B cell (primary cell): ENCODE results near the gene C17orf100. TPM values are rescaled to one million over a fixed set of nuclear protein-coding genes. Genes with fewer than 3 reads are reported as not detected.

Experiments
- ATAC-seq: fragments of 200-7000 bp; cut with Tn5 transposase; one replicate; pipeline ENCODE4 v1.10.0; 2021; ENCODE audit warnings: low read depth, mild to moderate bottlenecking, moderate number of reproducible peaks, moderate library complexity
- CTCF ChIA-PET: fragments of 350-600 bp; sonication (Branson Sonifier 250); formaldehyde crosslinking; loops from one replicate; lab custom pipeline; 2021; ENCODE audit warnings: antibody characterized with exemption, inconsistent platforms; lab: Charles Lee
- POLR2A ChIA-PET: fragments of 350-600 bp; sonication (Branson Sonifier 250); formaldehyde crosslinking; loops from one replicate; lab custom pipeline; 2021; ENCODE audit warnings: antibody characterized with exemption; lab: Charles Lee
- DNase-seq: peaks from one replicate; pipeline ENCODE4 v3.0.0; 2013
- H2AFZ ChIP-seq: 2 replicates; pipeline ENCODE4 v1.6.1; 2012; ENCODE audit warnings: mild to moderate bottlenecking, low read depth, low read length; ENCODE audit not compliant: insufficient read depth, poor library complexity, severe bottlenecking
- H3K27ac ChIP-seq, 2 donors: 1 replicate in 1 of 2; 2 replicates in 1 of 2; pipeline ENCODE4 v1.5.1; 2012 to 2013; ENCODE audit warnings: low read length in 2 of 2, mild to moderate bottlenecking in 2 of 2, moderate library complexity in 1 of 2
- H3K27me3 ChIP-seq, 4 experiments: fragments of 200-600 bp in 1 of 4; sonication (generic) in 1 of 4; replicated peaks in 1 of 4; 1 replicate in 2 of 4; 2 replicates in 2 of 4; pipeline versions ENCODE4 v1.6.1 to v1.7.0; 2013 to 2016; ENCODE audit warnings: low read length in 3 of 4, mild to moderate bottlenecking in 2 of 4, mixed read lengths in 1 of 4, moderate library complexity in 1 of 4; ENCODE audit not compliant: insufficient read depth in 4 of 4, control insufficient read depth in 3 of 4; ENCODE audit errors: control extremely low read depth in 1 of 4
- H3K36me3 ChIP-seq, 2 experiments: replicated peaks in 1 of 2; 1 replicate in 1 of 2; 2 replicates in 1 of 2; pipeline versions ENCODE4 v1.6.1 to v1.7.1; 2013; ENCODE audit warnings: low read length in 1 of 2; ENCODE audit not compliant: insufficient read depth in 2 of 2, control insufficient read depth in 1 of 2; ENCODE audit errors: control extremely low read depth in 1 of 2, extremely low read depth in 1 of 2
- H3K4me1 ChIP-seq, 2 donors: fragments of 200-600 bp in 1 of 2; sonication (generic) in 1 of 2; 1 replicate in 1 of 2; 2 replicates in 1 of 2; pipeline versions ENCODE4 v1.5.1 to v1.6.1; 2013 to 2017; ENCODE audit warnings: low read length in 2 of 2; ENCODE audit not compliant: control insufficient read depth in 2 of 2, insufficient read depth in 2 of 2
- H3K4me2 ChIP-seq: replicated peaks from 2 replicates; pipeline ENCODE3; 2012; ENCODE audit warnings: mild to moderate bottlenecking, low read depth, low read length; ENCODE audit not compliant: poor library complexity, severe bottlenecking
- H3K4me3 ChIP-seq, 5 experiments: fragments of 200-600 bp in 1 of 5; sonication (generic) in 1 of 5; 1 replicate in 3 of 5; 2 replicates in 2 of 5; pipeline versions ENCODE4 v1.5.1 to v1.7.0; 2011 to 2016; ENCODE audit warnings: low read length in 4 of 5, mild to moderate bottlenecking in 4 of 5, low read depth in 2 of 5, control low read depth in 1 of 5, moderate library complexity in 1 of 5; ENCODE audit not compliant: insufficient read depth in 1 of 5; ENCODE audit errors: control extremely low read depth in 1 of 5, extremely low read depth in 1 of 5
- H3K79me2 ChIP-seq: fragments of 200-600 bp; sonication (generic); one replicate; pipeline ENCODE4 v1.6.0; 2016; ENCODE audit warnings: low read length; ENCODE audit not compliant: control insufficient read depth, insufficient read depth
- H3K9ac ChIP-seq: fragments of 200-600 bp; sonication (generic); 2 replicates; pipeline ENCODE4 v1.6.1; 2017; ENCODE audit warnings: mild to moderate bottlenecking, low read length, moderate library complexity
- H3K9me3 ChIP-seq, 3 donors: one replicate each; pipeline versions ENCODE4 v1.6.1 to v1.7.1; 2013; ENCODE audit warnings: low read length in 2 of 3; ENCODE audit not compliant: control insufficient read depth in 2 of 3, insufficient read depth in 1 of 3; ENCODE audit errors: control extremely low read depth in 1 of 3
- H4K20me1 ChIP-seq: 2 replicates; pipeline ENCODE4 v1.6.0; 2012; ENCODE audit warnings: mild to moderate bottlenecking, low read length; ENCODE audit not compliant: insufficient read depth, control insufficient read depth, poor library complexity, severe bottlenecking
- H3K27ac Mint-ChIP-seq: one replicate; pipeline ENCODE4 v1.8.0; 2021; ENCODE audit warnings: mixed read lengths
- H3K27me3 Mint-ChIP-seq: one replicate; pipeline ENCODE4 v1.8.0; 2021; ENCODE audit warnings: mixed read lengths
- H3K4me1 Mint-ChIP-seq: one replicate; pipeline ENCODE4 v1.8.0; 2021; ENCODE audit warnings: mixed read lengths
- H3K4me3 Mint-ChIP-seq: one replicate; pipeline ENCODE4 v1.8.0; 2021; ENCODE audit warnings: mixed read lengths
- H3K9me3 Mint-ChIP-seq: one replicate; pipeline ENCODE4 v1.8.0; 2022; ENCODE audit warnings: mixed read lengths; ENCODE audit not compliant: insufficient read depth
- WGBS: methylation state at CpG from one replicate; pipeline ENCODE4 v1.1.5; 2013; ENCODE audit warnings: missing lambda C conversion rate; ENCODE audit not compliant: insufficient coverage; 5-methylcytosine and 5-hydroxymethylcytosine counted together
- intact Hi-C: fragments of 100-400 bp; cut with micrococcal nuclease; formaldehyde crosslinking; loops from one replicate; pipeline ENCODE4 v1.10.0; 2022
- polyA plus RNA-seq: library from polyadenylated mRNA; depleted of rRNA; stranded (reverse); fragments of >200 nt; gene quantifications from 2 replicates; pipeline ENCODE4 v1.2.3, GENCODE V29; 2012
- total RNA-seq, 2 donors: library from RNA; stranded (reverse); fragments of 120-200 nt in 1 of 2; gene quantifications; 1 replicate in 1 of 2; 2 replicates in 1 of 2; pipeline versions ENCODE4 v1.2.3 to v1.2.4, GENCODE V29; 2013 to 2022
- TF ChIP-seq, protein P1 (sequence below): fragments of 200-600 bp; IDR thresholded peaks from one replicate; pipeline ENCODE4 v1.8.0; 2022; ENCODE audit warnings: antibody characterized with exemption, mild to moderate bottlenecking

C17orf100 gene
- total and polyA plus RNA-seq, 2 donors (not counting 1 experiment from before 2014, with no cell fraction given), result 3.7 to 11.6 TPM

GRCh38 chr17:6639586-6640535 lies 11.7 kb upstream of the C17orf100 start:
- Histone ChIP-seq H3K4me3 (peak overlapping the region in 4 of 5 experiments; percentile 83 to 94 (median 90)), H3K36me3 (peaks cover 1 to 21% of the 10 kb centered on the region in 2 experiments), H3K9ac (peak overlapping the region; percentile 90), H3K4me2 (peak overlapping the region; percentile 87), H3K27ac (peak overlapping the region; percentile 64 to 89), H3K4me1 (peaks cover 22 to 30% of the 10 kb centered on the region in 2 donors), H3K9me3 (no peaks in the 10 kb centered on the region), H3K27me3 (no peaks in the 10 kb centered on the region), H3K79me2 (peaks cover 47% of the 10 kb centered on the region), H4K20me1 (peaks cover 6% of the 10 kb centered on the region), H2AFZ (peak overlapping the region; percentile 99)
- Mint-ChIP-seq H3K9me3 (no peaks in the 10 kb centered on the region), H3K4me3 (peak overlapping the region; percentile 98), H3K27ac (peak overlapping the region; percentile 99), H3K4me1 (peaks cover 37% of the 10 kb centered on the region), H3K27me3 (no peaks in the 10 kb centered on the region)
- POLR2A ChIA-PET, result interaction anchor here (1.0 to 1.2 kb wide), 2 partner anchors 17 to 22 kb away, joined by 3 read pairs; no protein-coding TSS in a partner anchor
- CTCF ChIA-PET, result interaction anchor here (0.6 kb wide), 1 partner anchor 982 kb away, joined by 3 read pairs; no protein-coding TSS in a partner anchor
- intact Hi-C loops, result loop anchor here (1.0 to 2.0 kb wide), 2 partner anchors 17 to 196 kb away; partner anchors contain the start of gene PIMREG
- DNase-seq, result no peak
- under 1% methylated on average over 58 of the region's 67 CpGs for WGBS
- peak; percentile 7 for ATAC-seq
- TF ChIP-seq, protein P1, sequence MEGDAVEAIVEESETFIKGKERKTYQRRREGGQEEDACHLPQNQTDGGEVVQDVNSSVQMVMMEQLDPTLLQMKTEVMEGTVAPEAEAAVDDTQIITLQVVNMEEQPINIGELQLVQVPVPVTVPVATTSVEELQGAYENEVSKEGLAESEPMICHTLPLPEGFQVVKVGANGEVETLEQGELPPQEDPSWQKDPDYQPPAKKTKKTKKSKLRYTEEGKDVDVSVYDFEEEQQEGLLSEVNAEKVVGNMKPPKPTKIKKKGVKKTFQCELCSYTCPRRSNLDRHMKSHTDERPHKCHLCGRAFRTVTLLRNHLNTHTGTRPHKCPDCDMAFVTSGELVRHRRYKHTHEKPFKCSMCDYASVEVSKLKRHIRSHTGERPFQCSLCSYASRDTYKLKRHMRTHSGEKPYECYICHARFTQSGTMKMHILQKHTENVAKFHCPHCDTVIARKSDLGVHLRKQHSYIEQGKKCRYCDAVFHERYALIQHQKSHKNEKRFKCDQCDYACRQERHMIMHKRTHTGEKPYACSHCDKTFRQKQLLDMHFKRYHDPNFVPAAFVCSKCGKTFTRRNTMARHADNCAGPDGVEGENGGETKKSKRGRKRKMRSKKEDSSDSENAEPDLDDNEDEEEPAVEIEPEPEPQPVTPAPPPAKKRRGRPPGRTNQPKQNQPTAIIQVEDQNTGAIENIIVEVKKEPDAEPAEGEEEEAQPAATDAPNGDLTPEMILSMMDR, result no peak
